Hematopoietic multipotent progenitor cell treated with erythropoietin and hydrocortisone succinate and interleukin-3 and kit ligand, for 15 days (in vitro differentiated cells): ENCODE results near the gene VANGL1.

ENCODE experiments used
- DNase-seq: peaks from one replicate; pipeline ENCODE4 v3.0.0-alpha.2; 2015; ENCODE audit warnings: low spot score

Gene VANGL1

GRCh38 chr1:115705085-115705951, 63.5 kb downstream of the VANGL1 start:
- DNase-seq, result no peak

DNA sequence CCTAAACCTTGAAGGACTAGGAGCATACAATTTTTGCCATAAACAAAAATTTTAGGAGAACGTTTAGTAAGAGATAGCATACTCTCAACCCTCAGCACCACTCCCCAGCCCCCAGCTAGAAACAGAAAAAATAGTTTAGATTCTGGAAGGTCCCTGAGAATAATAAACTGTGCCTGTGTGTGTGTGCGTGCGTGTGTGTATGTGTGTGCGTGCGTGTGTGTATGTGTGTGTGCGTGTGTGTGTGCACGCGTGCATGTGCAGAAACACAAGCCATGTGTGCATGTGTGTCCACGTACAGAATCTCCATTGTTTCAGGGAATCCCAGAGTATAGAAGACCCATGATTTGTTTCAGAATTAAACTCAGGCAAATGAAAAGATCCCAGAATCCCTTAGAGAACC, 64.2 kb downstream of the VANGL1 start:
- DNase-seq, result no peak

DNA sequence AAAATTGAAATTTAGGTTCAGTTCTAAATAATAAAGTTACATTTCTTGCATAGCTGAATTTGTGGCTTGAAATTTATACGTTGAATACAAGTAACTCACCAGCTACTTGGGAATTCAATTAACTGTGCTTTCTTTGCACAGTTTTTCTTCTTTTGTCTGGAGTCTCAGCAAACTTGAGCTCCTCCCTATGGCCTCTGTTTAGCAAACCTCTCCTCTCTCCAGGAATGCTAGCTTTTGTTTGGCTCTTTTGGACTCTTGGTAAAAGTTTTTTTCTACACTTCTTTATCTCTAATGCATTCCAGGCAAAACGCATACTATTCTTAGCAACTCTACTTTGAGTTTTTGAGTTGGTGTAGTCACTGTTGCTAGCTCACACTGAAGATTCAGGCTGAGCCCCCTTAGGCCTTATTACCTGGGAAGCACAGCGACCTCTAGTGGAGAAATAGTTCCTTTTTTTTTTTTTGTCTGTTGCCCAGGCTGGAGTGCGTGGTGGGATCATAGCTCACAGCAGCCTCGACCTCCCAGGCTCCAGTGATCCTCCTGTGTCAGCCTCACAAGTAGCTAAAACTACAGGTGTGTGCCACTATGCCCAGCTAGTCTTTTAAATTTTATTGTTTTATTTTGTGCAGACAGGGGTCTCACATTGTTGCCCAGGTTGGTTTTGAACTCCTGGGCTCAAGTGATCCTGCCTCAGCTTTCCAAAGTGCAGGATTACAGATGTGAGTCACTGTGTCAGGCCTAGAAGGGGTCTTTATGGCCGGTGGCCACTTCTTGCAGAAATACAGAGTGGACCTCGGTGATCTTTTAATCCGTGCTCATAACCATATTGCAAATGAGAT, 65.0 kb downstream of the VANGL1 start:
- DNase-seq, result peak; percentile 62

GRCh38 chr1:115710859-115711624, 69.3 kb downstream of the VANGL1 start:
- DNase-seq, result no peak

GRCh38 chr1:115712911-115713609, 71.3 kb downstream of the VANGL1 start:
- DNase-seq, result no peak

GRCh38 chr1:115713906-115714305, 72.1 kb downstream of the VANGL1 start:
- DNase-seq, result no peak

- no peak for DNase-seq
Observed at GRCh38 chr1:115714572-115715141, 72.9 kb downstream of the VANGL1 start.

- DNase-seq, result no peak
Observed at GRCh38 chr1:115717541-115717940, 75.8 kb downstream of the VANGL1 start.

DNA sequence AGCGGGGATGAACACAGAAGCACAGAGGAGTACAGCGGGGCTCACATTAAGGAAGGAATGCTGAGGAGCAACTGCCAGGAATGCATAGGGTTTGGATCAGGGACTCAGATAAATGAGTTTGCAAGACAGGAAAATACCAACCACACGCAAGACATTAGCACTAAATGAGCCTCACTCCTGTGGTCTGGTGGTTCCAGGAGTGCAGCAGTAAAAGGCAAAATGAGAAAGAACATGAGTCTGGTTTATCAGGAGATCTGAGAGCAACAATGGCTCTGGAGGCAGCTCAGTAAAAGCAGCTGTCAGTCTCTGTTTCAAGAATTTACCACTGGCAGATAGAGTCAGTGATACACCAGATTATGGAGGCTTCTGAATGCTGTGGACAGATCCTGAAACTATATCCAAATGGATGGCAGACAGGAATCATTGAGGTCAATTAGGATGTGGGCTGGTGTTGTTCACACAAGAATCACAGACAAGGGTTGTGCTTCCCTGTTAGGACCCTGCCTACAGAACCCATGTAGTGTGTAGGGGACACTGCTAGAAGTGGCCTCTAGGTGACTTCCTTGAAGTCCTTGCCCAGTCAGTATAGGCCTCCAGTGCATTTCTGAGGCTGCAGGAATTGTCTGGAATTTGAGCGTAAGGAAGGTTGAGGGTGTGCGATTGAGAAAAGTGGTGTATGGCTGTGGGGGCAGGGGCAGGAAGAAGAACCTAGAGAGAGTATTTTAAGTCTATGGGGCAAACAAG, 76.4 kb downstream of the VANGL1 start:
- no peak for DNase-seq

GRCh38 chr1:115719285-115719684, 77.5 kb downstream of the VANGL1 start:
- no peak for DNase-seq

- no peak for DNase-seq
Observed at GRCh38 chr1:115722221-115722620, 80.5 kb downstream of the VANGL1 start.

DNA sequence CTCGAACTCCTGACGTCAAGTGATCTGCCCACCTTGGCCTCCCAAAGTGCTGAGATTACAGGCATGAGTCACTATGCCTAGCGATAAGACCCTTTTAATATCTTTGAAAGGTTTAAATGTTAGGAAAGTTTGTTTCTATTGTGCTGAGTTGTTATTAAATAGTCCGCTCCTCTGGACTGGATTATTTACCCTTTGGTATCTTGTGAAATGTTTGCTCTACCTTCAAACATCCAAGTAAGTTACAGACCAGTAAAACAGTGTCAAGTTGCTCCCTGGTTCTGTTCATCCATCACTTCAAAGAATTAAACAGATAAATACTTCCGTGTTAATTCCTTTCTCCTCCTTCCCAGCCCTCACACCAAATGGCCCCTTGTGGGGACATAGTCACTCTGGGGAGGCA, 82.0 kb downstream of the VANGL1 start:
- no peak for DNase-seq

DNA sequence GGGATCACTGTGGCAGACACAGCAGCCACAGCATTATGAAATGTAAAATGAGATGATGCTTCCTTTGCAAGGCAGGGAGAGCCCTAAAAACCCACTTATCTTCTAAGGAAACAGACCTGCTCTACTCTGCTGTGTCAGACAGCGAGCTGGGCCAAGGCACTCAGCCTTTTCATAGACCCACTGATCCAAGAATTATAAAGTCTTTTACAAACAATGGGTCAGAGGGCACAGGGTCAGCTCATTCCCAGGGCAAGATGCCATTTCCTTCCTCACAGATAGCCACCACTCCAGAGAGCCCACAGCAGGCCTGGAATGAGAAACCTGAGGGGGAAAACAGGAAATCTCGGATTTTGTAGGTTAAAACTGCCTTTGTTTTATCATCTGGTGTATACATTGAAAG, 83.8 kb downstream of the VANGL1 start:
- DNase-seq, result no peak

GRCh38 chr1:115726161-115726560, 84.4 kb downstream of the VANGL1 start:
- no peak for DNase-seq

DNA sequence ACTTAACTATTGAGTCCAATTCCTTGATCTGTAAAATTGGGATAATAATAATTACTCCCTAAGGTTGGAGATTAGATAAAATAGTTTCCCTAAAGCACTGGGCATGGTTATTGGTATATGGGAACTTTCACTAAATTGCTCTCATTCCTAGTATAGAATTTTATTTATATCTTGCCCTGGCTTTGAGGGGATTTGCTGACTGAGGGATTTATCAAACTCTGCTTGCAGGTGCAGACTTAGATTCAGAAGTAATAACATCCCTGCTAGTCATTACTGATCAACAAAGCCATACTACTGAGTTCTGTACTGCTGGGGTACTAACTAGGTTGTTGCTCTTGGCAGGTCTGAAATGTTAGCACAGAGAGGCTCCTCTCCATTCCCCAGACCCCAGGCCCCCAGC, 84.8 kb downstream of the VANGL1 start:
- no peak for DNase-seq

DNA sequence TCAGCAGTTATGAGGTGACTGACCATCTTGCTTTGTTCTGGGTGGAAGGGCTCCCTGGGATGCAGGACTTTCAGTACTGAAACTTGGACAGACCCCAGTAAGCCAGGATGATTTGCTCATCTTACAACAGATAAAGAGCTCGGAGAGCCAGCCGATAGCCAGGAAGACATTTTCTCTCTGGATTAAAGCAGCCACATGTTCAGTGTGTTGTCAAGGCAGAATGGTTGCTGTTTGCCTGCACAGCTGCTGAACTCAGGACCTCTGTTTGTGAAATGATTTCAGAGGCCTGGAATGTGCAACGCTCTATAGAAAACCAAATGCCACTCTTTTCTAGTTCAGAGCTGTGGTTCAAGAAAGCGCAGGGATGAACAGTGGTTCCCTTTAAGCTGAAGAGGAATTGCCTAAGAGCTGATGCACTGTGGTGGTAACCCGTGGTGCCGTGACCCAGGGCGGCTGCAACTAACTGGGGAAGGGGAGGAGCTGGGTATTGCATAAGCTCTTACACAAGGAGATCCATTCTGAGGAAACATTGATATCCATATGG, 86.0 kb downstream of the VANGL1 start:
- no peak for DNase-seq

GRCh38 chr1:115728341-115728740, 86.6 kb downstream of the VANGL1 start:
- no peak for DNase-seq

DNA sequence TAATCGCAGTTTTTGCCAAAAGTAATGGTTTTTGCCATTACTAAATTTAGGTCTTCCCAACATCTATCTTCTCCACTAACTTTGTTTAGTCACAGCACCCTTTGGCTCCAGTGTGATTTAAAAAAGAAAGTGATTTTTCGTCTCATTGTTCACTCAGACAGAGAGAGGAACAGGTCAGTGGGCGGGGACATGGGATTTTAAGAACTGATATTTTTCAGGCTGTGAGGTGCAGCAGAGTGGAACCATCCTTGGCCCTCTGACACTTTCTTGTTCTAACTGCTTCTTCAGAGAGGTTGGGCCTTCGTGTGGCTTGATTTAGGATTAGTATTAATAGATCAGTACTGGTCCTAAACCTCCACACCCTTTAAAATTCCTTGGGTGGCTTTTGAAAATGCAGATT, 88.0 kb downstream of the VANGL1 start:
- DNase-seq, result no peak

DNA sequence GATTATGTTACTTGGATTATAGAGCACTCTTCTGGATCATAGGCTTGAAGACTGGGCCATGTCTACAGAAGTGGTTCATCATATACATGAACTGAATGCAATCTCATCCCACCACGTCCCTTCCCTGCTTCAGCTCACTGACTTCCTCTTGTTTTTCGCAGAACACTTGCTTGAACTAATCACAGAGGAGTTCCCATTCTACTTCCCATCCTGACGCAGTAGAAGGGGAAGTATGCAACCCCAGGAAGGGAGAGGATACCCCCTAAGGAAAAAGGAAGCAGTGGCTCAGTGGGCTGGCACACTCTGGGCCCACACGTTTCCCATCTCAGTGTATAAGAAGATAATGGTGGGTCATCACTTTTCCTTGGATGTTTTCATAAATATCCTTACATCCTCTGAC, 90.5 kb downstream of the VANGL1 start:
- no peak for DNase-seq

DNA sequence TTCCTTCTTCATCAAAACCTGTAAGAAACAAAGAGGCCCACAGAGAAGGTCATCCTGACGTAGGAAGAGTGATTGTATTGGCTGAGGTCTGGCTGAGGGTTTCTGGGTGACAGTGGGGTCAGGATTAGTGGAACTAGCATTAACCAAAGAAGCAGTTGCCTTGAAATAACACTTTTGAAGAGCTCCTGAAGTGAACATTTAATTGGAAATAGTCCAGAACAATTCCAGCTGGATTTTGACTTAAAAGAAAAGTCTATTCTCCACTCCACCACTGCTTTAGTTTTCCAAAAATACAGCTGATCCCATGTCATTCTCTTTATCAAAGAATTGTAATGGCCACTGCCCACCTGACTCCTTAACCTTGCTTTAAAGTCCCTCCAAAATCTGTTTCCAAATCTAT, 99.0 kb downstream of the VANGL1 start:
- no peak for DNase-seq
